Psoas muscle (tissue), 8 donors: ENCODE measurements around the gene LPAR4. TPM values are rescaled to one million over a fixed set of nuclear protein-coding genes. Genes with fewer than 3 reads are reported as not detected.

Source experiments
- ATAC-seq, 4 donors: fragments of 200-7000 bp; cut with Tn5 transposase; one replicate each; pipeline ENCODE4 v1.9.1; 2020; ENCODE audit warnings: moderate library complexity in 3 of 4, mild to moderate bottlenecking in 2 of 4
- DNase-seq, 2 donors: peaks; one replicate each; pipeline ENCODE4 v3.0.0-alpha.2; 2020
- H3K27ac ChIP-seq: fragments of 200-600 bp; one replicate; pipeline ENCODE4 v1.8.0; 2022
- H3K27me3 ChIP-seq, 3 donors: fragments of 200-600 bp in 1 of 3; one replicate each; pipeline versions ENCODE4 v1.6.1 to v1.8.0; 2013 to 2022; ENCODE audit warnings: low read length in 2 of 3, mild to moderate bottlenecking in 2 of 3, moderate library complexity in 1 of 3; ENCODE audit not compliant: insufficient read depth in 3 of 3
- H3K36me3 ChIP-seq, 2 donors: fragments of 200-600 bp in 1 of 2; one replicate each; pipeline versions ENCODE4 v1.6.1 to v1.8.0; 2013 to 2022; ENCODE audit warnings: low read depth in 1 of 2, mild to moderate bottlenecking in 1 of 2, moderate library complexity in 1 of 2; ENCODE audit not compliant: insufficient read depth in 1 of 2
- H3K4me1 ChIP-seq: fragments of 200-600 bp; one replicate; pipeline ENCODE4 v1.8.0; 2022
- H3K4me3 ChIP-seq: fragments of 200-600 bp; one replicate; pipeline ENCODE4 v1.8.0; 2022; ENCODE audit warnings: mild to moderate bottlenecking
- H3K9me3 ChIP-seq: fragments of 200-600 bp; one replicate; pipeline ENCODE4 v1.8.0; 2022
- WGBS, 3 donors: extraction: QIAGEN DNeasy Blood & Tissue Kit; methylation state at CpG; one replicate each; pipeline versions ENCODE4 v1.1.6 to v1.1.7; 2013; 5-methylcytosine and 5-hydroxymethylcytosine counted together
- intact Hi-C, 2 donors: fragments of 100-400 bp; cut with DNase I; formaldehyde crosslinking; loops; one replicate each; pipeline versions ENCODE4 v1.11.0 to v1.14.2; 2022
- long read RNA-seq, 2 donors: library from polyadenylated mRNA; unstranded; transcript quantifications; one replicate each; pipeline ENCODE4 v2.0.0, GENCODE V29; 2021
- polyA plus RNA-seq, 3 donors: library from polyadenylated mRNA; stranded (reverse); fragments of 200-250 nt; gene quantifications; one replicate each; pipeline ENCODE4 v1.2.3, GENCODE V29; 2013
- total RNA-seq, 4 donors: library from RNA; stranded (reverse); fragmentation: NEBNext Ultra II Directional in 2 of 4; extraction: Animal tissue kit (Norgen Biotek cat#: 25700) in 2 of 4; gene quantifications; one replicate each; pipeline versions ENCODE4 v1.2.1 to v1.2.4, GENCODE V29; 2021 to 2023
- TF ChIP-seq, protein P1 (sequence below): fragments of 200-600 bp; IDR thresholded peaks from one replicate; pipeline ENCODE4 v1.8.0; 2022; ENCODE audit warnings: antibody characterized with exemption
- donor health status: healthy with polysubstance abuse.
- donor health status: DM: no; HTN: no; CAD: no; lungs with moderate emphysema.
- donor health status: Bipolar disorder and iron deficiency.
- donor health status: healthy.
- donor health status: DM: yes; HTN: yes; CAD: no.
- donor health status: DM: no; HTN: no; CAD: no.
- donor health status: DM: no; HTN: no; CAD: no.
- donor health status: DM: yes; HTN: yes; CAD: no.

LPAR4 gene, protein sequence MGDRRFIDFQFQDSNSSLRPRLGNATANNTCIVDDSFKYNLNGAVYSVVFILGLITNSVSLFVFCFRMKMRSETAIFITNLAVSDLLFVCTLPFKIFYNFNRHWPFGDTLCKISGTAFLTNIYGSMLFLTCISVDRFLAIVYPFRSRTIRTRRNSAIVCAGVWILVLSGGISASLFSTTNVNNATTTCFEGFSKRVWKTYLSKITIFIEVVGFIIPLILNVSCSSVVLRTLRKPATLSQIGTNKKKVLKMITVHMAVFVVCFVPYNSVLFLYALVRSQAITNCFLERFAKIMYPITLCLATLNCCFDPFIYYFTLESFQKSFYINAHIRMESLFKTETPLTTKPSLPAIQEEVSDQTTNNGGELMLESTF
- total RNA-seq (not detected), polyA plus RNA-seq (under 1 TPM in 2 of 3 donors, not detected in 1; 0.01 to 0.03 TPM)
- long read RNA-seq, donor 1, result 0 reads
- long read RNA-seq, donor 2, result 0 reads

DNA sequence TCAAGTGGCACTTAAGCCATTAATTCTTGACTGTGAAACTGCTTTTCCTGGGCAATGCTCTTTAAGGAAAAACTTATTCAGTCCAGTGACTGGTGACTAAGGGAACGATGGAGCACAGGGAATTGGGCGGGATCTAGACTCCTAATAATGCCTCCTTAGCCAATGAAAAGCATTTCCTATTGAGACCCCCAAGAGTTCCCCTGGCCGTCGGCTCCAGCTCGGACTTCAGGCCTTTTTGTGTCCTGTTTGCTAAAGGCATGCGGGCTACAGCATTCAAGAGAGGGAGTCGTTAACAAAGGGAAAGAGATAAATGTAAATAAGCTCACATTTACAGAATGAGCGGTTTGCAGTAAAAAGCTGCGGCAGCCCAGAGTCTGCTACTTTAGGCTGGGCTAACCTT lies at the start of gene LPAR4:
Gene LPAR4, plus strand, starts transcription at position 232 of the 400 bp plus-strand sequence. CDS start 7,150 bp downstream, outside the sequence.
- TF ChIP-seq, protein P1, sequence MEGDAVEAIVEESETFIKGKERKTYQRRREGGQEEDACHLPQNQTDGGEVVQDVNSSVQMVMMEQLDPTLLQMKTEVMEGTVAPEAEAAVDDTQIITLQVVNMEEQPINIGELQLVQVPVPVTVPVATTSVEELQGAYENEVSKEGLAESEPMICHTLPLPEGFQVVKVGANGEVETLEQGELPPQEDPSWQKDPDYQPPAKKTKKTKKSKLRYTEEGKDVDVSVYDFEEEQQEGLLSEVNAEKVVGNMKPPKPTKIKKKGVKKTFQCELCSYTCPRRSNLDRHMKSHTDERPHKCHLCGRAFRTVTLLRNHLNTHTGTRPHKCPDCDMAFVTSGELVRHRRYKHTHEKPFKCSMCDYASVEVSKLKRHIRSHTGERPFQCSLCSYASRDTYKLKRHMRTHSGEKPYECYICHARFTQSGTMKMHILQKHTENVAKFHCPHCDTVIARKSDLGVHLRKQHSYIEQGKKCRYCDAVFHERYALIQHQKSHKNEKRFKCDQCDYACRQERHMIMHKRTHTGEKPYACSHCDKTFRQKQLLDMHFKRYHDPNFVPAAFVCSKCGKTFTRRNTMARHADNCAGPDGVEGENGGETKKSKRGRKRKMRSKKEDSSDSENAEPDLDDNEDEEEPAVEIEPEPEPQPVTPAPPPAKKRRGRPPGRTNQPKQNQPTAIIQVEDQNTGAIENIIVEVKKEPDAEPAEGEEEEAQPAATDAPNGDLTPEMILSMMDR, result no peak
- intact Hi-C loops, result no loop called here
- Histone ChIP-seq H3K36me3 (no peaks in the 10 kb centered on the region), H3K27me3 (peaks cover 0 to 25% (median 0%) of the 10 kb centered on the region in 3 donors), H3K9me3 (no peaks in the 10 kb centered on the region), H3K4me1 (no peaks in the 10 kb centered on the region), H3K4me3 (no peak within 1 kb of the TSS), H3K27ac (no peak within 1 kb of the TSS)
- DNase-seq (no peak), ATAC-seq (no peak)
- WGBS, 3 donors, result 6 to 22% (median 8%) methylated on average over 9 of the region's 9 CpGs

DNA sequence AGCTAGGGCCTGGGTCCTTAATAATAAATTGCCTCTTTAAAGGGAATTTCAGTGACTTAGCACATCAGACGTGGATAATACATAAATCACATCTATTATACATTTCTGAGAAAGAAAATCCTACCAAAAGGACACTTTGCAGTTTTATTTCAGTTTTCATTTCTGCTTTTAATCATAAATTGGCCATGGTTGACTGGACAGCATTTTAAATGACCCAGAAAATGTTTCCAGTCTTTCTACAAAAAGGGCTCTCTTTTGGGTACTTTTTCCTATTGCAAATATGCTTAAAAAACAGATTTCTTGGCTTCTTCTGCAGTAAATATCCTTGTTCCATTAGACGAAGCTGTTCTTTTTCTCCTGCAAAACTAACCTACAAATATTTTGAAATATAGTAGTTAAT lies 41.4 kb upstream of the LPAR4 start:
- Histone ChIP-seq H3K27ac (no peak overlapping the region), H3K36me3 (no peaks in the 10 kb centered on the region), H3K9me3 (no peaks in the 10 kb centered on the region), H3K27me3 (no peaks in the 10 kb centered on the region), H3K4me3 (no peak overlapping the region), H3K4me1 (no peaks in the 10 kb centered on the region)
- DNase-seq (no peak), ATAC-seq (no peak)
- intact Hi-C loops, result no loop called here
- TF ChIP-seq, protein P1, result no peak
- 8 to 43% (median 27%) methylated on average over 2 of the region's 2 CpGs for WGBS, 3 donors

DNA sequence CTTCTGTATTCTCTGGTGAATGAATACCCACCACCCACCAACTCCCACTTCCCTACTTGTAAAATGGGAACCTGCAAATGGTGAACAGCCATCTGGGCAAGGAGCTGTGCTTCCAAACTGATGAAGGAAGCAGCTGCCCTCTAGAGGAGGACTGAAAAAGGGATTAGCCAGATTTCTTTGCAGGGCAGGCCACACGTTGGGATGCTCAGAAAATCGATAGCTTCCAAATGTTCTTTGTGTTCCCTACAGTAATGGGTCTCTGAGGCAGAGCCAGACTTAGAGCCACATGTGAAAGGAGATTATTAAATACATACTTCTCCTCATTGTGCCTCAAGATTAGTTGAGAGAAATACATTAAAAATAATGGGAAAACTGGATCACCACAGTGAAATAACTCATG lies 39.3 kb upstream of the LPAR4 start:
- H3K4me1 ChIP-seq, result no peaks in the 10 kb centered on the region
- TF ChIP-seq, protein P1, result no peak
- no peak overlapping the region for H3K4me3 ChIP-seq
- WGBS, 3 donors, result 8 to 19% (median 14%) methylated on average over 2 of the region's 2 CpGs
- ATAC-seq, result no peak
- DNase-seq, result no peak
- intact Hi-C loops, result no loop called here
- no peaks in the 10 kb centered on the region for H3K36me3 ChIP-seq
- peaks cover 0 to 5% (median 0%) of the 10 kb centered on the region in 3 donors for H3K27me3 ChIP-seq
- H3K9me3 ChIP-seq, result no peaks in the 10 kb centered on the region
- H3K27ac ChIP-seq, result no peak overlapping the region

DNA sequence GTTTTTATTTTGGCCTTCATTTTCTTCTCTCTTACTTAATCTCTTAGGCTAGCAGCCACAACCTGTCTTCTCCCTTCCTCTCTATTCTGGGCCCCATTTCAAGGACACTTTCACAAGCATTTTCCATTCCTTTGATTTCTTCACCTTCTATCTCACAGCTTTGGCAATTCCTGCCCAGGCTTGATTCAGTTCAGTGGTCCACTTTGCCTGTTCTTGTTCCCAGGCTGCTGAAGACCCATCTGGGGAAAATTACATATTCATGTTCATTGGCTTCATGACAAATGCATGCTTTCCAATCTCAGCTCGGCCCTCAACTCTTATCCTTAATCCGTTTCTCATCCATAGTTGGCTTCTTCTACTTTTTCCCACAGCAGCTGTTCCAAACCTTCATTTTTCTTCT lies 38.7 kb upstream of the LPAR4 start:
- intact Hi-C loops, result no loop called here
- H3K4me1 ChIP-seq, result no peaks in the 10 kb centered on the region
- TF ChIP-seq, protein P1, result no peak

More for the DNA sequence above, 38.7 kb upstream of the LPAR4 start:
- ATAC-seq (no peak), DNase-seq (no peak)
- Histone ChIP-seq H3K9me3 (no peaks in the 10 kb centered on the region), H3K4me3 (no peak overlapping the region), H3K27ac (no peak overlapping the region), H3K36me3 (no peaks in the 10 kb centered on the region), H3K27me3 (peaks cover 0 to 6% (median 0%) of the 10 kb centered on the region in 3 donors)
- WGBS, 3 donors, result 14 to 35% (median 16%) methylated on average over 2 of the region's 2 CpGs
